Ishikawa (cell line): ENCODE measurements around the gene ZMYND8.

Source experiments
- CEBPB ChIP-seq: IDR thresholded peaks from 2 replicates; pipeline ENCODE4 v1.6.1; 2012
- CREB1 ChIP-seq: IDR thresholded peaks from 2 replicates; pipeline ENCODE4 v1.6.1; 2012; ENCODE audit warnings: low read depth
- EGR1 ChIP-seq: IDR thresholded peaks from 2 replicates; pipeline ENCODE4 v1.6.1; 2012
- EP300 ChIP-seq: IDR thresholded peaks from 2 replicates; pipeline ENCODE4 v1.6.1; 2012; ENCODE audit warnings: borderline replicate concordance
- FOXM1 ChIP-seq: IDR thresholded peaks from 2 replicates; pipeline ENCODE4 v1.6.1; 2012; ENCODE audit warnings: low read depth, borderline replicate concordance
- NFIC ChIP-seq: IDR thresholded peaks from 2 replicates; pipeline ENCODE4 v1.6.1; 2012
- RAD21 ChIP-seq: IDR thresholded peaks from 2 replicates; pipeline ENCODE4 v1.6.1; 2012; ENCODE audit warnings: low read depth
- TAF1 ChIP-seq: IDR thresholded peaks from 2 replicates; pipeline ENCODE4 v1.6.1; 2012; ENCODE audit warnings: low read depth, mild to moderate bottlenecking
- TCF12 ChIP-seq: IDR thresholded peaks from 2 replicates; pipeline ENCODE4 v1.6.1; 2012; ENCODE audit warnings: low read depth
- TEAD4 ChIP-seq: IDR thresholded peaks from 2 replicates; pipeline ENCODE4 v1.6.1; 2012
- YY1 ChIP-seq: IDR thresholded peaks from 2 replicates; pipeline ENCODE4 v1.6.1; 2012; ENCODE audit warnings: low read depth
- ZBTB7A ChIP-seq: IDR thresholded peaks from 2 replicates; pipeline ENCODE4 v1.6.1; 2012; ENCODE audit warnings: low read depth
- TF ChIP-seq, protein P1 (sequence below): IDR thresholded peaks from 2 replicates; pipeline ENCODE4 v1.6.1; 2012
- TF ChIP-seq, protein P2 (sequence below): IDR thresholded peaks from 2 replicates; pipeline ENCODE4 v1.6.1; 2012
- TF ChIP-seq, protein P3 (sequence below): IDR thresholded peaks from 2 replicates; pipeline ENCODE4 v1.6.1; 2012; ENCODE audit warnings: low read depth, mild to moderate bottlenecking

Gene ZMYND8

DNA sequence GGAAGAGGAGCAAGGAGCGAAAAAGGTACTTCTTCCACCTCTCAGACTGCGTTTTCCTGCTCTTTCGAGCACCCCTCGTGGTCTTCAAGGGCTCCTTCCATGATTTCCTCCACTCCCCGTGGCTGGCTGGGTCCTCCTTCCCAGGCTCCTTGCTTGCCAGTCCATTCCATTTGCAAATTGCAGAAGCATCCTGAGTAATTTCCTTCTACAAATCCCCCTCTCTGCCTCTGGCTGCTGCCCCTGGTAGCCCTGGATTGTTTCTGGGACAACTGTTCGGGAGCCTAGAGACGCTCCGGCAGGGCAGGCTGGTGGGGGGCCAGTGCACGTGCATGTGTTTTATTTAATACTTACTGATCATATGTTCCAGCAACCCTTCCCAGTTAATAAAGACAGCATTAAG is 173.1 kb downstream of the ZMYND8 start:
- no peak for TF ChIP-seq TEAD4

DNA sequence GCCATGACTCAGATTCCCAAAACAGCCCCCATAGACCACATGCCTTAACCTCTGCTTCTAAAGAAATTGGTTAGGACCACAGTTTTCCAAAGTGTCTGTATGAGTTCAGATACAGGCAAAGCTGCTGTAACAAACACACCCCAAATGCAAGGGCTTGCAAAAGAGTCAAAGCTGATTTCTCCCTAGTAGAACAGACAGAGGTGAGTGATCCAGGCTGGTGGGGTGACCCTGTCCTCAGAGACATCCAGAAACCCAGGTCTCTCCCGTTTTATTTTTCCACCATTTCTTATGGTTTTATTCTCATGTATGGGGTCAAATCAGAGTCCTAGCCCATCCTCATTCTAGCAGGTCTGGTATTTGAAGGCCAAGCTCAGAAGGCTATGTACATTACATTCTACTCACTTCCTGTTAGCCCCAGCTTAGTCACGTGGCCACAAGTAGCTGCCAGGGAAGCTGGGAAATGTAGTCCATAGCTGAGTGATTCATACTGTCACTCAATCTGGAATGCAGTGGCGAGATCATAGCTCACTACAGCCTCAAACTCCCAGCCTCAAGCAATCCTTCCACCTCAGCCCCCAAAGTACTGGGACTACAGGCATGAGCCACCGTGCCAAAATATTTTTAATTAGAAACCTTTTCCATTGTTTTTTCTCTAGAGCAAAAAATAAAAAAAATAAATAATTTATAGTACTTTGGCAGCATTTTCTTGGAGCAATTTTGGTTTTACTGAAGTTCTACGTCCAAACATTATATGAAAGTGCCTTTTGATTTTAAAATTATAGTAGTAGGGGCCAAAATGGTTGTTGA is 175.2 kb downstream of the ZMYND8 start:
- no peak for TF ChIP-seq YY1
- TF ChIP-seq, protein P1, sequence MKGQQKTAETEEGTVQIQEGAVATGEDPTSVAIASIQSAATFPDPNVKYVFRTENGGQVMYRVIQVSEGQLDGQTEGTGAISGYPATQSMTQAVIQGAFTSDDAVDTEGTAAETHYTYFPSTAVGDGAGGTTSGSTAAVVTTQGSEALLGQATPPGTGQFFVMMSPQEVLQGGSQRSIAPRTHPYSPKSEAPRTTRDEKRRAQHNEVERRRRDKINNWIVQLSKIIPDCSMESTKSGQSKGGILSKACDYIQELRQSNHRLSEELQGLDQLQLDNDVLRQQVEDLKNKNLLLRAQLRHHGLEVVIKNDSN, result peak; percentile 99
- no peak for TF ChIP-seq EP300
- no peak for TF ChIP-seq TCF12
- TF ChIP-seq FOXM1, result no peak
- no peak for TF ChIP-seq CREB1
- TF ChIP-seq TEAD4, result peak; percentile 29; the same call in 1 of the 2 replicates
- TF ChIP-seq NFIC, result no peak
- no peak for TF ChIP-seq RAD21
- TF ChIP-seq EGR1, result no peak
- TF ChIP-seq ZBTB7A, result no peak
- no peak for TF ChIP-seq TAF1
- TF ChIP-seq CEBPB, result no peak

DNA sequence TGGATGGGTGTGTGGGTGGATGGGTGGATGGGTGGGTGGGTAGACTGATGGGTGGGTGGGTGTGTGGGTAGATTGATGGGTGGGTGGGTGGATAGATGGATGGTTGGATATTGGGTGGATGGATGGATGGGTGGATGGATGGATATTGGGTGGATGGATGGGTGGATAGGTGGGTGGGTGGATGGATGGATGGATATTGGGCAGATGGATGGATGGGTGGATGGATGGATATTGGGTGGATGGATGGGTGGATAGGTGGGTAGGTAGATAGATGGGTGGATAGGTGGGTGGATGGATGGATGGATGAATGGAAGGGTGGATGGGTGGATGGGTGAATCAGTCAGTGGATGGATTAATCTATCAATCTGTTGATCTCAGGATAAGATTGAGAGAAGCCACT is 177.2 kb downstream of the ZMYND8 start:
- TF ChIP-seq, protein P2, sequence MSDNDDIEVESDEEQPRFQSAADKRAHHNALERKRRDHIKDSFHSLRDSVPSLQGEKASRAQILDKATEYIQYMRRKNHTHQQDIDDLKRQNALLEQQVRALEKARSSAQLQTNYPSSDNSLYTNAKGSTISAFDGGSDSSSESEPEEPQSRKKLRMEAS, result no peak
- TF ChIP-seq, protein P3, sequence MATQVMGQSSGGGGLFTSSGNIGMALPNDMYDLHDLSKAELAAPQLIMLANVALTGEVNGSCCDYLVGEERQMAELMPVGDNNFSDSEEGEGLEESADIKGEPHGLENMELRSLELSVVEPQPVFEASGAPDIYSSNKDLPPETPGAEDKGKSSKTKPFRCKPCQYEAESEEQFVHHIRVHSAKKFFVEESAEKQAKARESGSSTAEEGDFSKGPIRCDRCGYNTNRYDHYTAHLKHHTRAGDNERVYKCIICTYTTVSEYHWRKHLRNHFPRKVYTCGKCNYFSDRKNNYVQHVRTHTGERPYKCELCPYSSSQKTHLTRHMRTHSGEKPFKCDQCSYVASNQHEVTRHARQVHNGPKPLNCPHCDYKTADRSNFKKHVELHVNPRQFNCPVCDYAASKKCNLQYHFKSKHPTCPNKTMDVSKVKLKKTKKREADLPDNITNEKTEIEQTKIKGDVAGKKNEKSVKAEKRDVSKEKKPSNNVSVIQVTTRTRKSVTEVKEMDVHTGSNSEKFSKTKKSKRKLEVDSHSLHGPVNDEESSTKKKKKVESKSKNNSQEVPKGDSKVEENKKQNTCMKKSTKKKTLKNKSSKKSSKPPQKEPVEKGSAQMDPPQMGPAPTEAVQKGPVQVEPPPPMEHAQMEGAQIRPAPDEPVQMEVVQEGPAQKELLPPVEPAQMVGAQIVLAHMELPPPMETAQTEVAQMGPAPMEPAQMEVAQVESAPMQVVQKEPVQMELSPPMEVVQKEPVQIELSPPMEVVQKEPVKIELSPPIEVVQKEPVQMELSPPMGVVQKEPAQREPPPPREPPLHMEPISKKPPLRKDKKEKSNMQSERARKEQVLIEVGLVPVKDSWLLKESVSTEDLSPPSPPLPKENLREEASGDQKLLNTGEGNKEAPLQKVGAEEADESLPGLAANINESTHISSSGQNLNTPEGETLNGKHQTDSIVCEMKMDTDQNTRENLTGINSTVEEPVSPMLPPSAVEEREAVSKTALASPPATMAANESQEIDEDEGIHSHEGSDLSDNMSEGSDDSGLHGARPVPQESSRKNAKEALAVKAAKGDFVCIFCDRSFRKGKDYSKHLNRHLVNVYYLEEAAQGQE, result no peak
- TF ChIP-seq TEAD4, result no peak
- no peak for TF ChIP-seq ZBTB7A
- no peak for TF ChIP-seq FOXM1
- TF ChIP-seq CREB1, result no peak
- no peak for TF ChIP-seq EP300
- no peak for TF ChIP-seq TAF1
- no peak for TF ChIP-seq TCF12
- no peak for TF ChIP-seq YY1
- no peak for TF ChIP-seq EGR1
- no peak for TF ChIP-seq CEBPB
- no peak for TF ChIP-seq RAD21
- TF ChIP-seq NFIC, result no peak
- TF ChIP-seq, protein P1, result no peak

DNA sequence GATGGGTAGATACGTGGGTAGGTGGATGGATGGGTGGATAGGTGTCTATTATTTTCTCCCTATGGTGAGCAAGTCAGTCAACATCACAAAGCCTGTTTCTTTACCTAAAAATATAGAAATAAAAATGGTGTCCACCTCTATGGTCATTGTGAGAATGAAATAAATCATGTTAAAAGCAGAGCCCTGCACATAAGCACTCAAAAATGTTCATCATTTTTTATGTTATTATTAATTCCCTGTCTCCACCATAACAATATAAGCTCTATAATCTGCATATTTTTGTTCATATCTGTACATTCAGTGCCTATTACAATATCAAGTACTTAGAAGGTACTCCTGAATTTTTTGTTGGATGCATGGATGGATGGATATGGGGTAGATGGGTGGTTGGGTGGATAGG is 177.6 kb downstream of the ZMYND8 start:
- TF ChIP-seq, protein P1, result no peak
- TF ChIP-seq ZBTB7A (no peak), TCF12 (no peak), YY1 (no peak), TAF1 (no peak), CEBPB (no peak), RAD21 (no peak), EGR1 (no peak), FOXM1 (no peak), NFIC (no peak), EP300 (no peak), CREB1 (no peak)
- TF ChIP-seq, protein P2, result no peak

DNA sequence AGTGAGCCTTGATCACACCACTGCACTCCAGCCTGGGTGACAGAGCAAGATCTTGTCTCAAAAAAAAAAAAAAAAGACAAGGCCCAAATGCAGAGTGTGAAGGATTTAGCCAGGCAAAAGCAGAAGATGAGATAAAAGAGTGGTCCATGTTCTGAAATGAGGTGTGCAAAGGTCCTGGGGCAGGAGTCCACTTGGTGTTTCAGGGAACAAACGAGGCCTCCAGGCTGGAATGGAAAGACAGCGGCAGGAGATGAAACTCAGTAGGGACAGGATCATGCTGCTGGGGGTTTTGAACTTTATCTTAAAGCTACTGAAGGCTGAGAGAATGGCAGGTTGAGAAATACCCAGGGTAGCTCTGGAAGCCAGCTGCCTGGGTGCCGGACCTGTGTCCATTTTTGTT is 178.2 kb downstream of the ZMYND8 start:
- TF ChIP-seq FOXM1 (no peak), TAF1 (no peak), EGR1 (no peak), TCF12 (no peak), EP300 (no peak), CEBPB (no peak), NFIC (no peak)
- TF ChIP-seq, protein P2, result no peak

DNA sequence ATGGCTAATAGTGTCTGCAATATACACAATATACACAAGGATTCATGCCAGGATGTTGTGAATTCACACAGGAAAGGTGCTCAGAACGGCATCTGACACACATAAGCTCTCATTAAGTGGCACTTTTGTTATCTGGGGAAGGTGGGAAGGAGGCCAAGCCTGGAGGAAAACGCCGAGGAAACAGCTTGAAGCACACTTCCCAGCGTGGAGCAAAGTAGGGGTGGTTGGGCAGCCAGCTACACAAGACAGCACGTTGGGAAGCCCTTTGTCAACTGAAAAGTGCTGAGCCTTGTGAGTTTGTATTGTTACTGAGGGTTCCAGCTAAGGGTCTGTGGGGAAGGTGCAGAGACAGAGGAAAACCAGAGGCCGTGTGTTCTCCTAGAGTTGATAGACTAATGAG is 181.0 kb downstream of the ZMYND8 start:
- TF ChIP-seq TCF12 (no peak), TAF1 (no peak)

DNA sequence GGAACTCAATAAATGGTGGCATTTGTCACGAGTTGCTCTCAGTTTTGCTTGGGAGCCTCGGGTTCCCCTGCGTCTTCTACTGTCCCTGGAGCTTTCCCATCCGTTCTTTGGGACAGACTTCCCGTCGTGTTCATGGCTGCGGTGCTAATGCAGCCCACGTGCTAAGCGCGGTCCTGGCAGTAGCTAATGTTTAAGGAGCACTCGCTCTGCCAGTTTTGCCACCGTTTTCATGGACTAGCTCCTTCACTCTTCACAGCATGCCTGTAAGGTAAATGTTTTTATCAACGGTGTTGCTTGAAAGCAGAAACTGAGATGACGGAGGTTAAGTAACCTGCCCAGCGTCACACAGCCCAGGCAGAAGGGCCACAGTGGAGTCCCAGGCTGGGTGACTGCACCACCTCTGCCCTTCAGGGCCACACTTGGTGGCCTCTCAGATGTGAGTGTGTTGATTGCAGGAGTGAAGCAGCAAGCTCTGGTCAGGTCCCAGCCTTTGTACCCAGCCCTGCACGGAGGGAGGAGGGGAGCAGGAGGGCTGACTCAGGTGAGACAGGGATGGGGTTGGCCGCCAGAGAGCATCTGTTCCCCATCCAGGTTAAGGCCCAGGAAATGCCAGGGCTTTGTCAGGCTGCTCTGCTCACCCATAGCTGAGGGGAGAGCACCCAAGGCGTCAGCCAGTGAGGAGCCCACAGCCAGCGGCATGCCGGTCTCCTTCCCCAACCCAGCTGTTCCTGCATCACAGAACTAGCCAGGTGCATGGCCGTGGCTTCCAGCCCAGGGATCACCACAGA is 181.8 kb downstream of the ZMYND8 start:
- no peak for TF ChIP-seq CREB1
- TF ChIP-seq RAD21, result no peak
- TF ChIP-seq, protein P3, result no peak
- no peak for TF ChIP-seq YY1
